ENCODE measurements around the gene GPX6. TPM values are rescaled to one million over a fixed set of nuclear protein-coding genes. Genes with fewer than 3 reads are reported as not detected.
A peak's percentile ranks its signal among the peaks of the same experiment; 100 is the strongest.

GPX6 gene
- total RNA-seq, 1 experiment from 2014 or later = not detected

DNA sequence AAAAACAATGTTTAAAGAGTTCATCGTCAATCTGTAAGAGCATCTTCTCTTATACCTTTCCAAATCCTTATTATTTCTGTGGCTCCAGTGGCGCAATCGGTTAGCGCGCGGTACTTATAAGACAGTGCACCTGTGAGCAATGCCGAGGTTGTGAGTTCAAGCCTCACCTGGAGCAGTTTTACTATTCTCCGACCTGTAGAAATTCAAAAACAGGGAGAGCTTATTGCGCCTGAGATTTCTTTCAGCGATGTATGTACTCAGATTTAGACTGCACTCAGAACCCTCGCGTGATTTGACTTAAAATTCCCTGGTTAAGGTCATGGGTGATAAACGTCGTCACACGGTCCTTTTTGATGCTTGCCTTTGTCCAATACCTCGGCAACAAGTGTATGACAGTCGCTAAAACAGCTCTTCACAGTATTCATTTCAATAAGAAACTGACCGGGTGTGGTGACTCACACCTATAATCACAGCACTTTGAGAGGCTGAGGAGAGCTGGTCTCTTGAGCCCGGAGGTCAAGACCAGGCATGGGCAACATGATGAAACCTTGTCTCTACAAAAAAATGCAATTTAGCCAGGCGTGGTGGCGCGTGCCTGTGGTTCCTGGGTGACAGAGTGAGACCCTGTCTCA lies 22.0 kb upstream of the GPX6 start:
- Histone ChIP-seq H3K4me1 (ENCODE audit: insufficient read depth, low read length, poor library complexity, severe bottlenecking) (peaks cover 3% of the 10 kb centered on the region), H3K9me3 (ENCODE audit: low read depth, low read length, poor library complexity, severe bottlenecking) (no peaks in the 10 kb centered on the region), H3K4me3 (ENCODE audit: low read depth, low read length, poor library complexity, severe bottlenecking) (peak overlapping the region; percentile 29), H3K27me3 (replicated peaks; ENCODE audit: insufficient read depth, low read depth, low read length, poor library complexity) (no peaks in the 10 kb centered on the region), H3K36me3 (ENCODE audit: insufficient read depth, low read length, poor library complexity, severe bottlenecking) (no peaks in the 10 kb centered on the region), H3K27ac (ENCODE audit: low read depth, low read length, poor library complexity, severe bottlenecking) (no peak overlapping the region)
- no TSS peak for BruUV-seq (replicated peaks)
- intact Hi-C loops (cut with micrococcal nuclease; ENCODE audit: unreplicated experiment) = no loop called here
- CTCF ChIA-PET = interaction anchor here (0.5 kb wide), 1 partner anchor 74 kb away, joined by 3 read pairs; no protein-coding TSS in a partner anchor
- no peak for DNase-seq (ENCODE audit: low spot score)
- TF ChIP-seq, protein P1, sequence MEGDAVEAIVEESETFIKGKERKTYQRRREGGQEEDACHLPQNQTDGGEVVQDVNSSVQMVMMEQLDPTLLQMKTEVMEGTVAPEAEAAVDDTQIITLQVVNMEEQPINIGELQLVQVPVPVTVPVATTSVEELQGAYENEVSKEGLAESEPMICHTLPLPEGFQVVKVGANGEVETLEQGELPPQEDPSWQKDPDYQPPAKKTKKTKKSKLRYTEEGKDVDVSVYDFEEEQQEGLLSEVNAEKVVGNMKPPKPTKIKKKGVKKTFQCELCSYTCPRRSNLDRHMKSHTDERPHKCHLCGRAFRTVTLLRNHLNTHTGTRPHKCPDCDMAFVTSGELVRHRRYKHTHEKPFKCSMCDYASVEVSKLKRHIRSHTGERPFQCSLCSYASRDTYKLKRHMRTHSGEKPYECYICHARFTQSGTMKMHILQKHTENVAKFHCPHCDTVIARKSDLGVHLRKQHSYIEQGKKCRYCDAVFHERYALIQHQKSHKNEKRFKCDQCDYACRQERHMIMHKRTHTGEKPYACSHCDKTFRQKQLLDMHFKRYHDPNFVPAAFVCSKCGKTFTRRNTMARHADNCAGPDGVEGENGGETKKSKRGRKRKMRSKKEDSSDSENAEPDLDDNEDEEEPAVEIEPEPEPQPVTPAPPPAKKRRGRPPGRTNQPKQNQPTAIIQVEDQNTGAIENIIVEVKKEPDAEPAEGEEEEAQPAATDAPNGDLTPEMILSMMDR (conservative IDR thresholded peaks at IDR 0.05; ENCODE audit: low read depth, low read length) = no peak
- no peak for TF ChIP-seq EZH2 (IDR thresholded peaks at IDR 0.05; ENCODE audit: borderline replicate concordance, low read depth, low read length, poor library complexity, severe bottlenecking)
- POLR2A ChIA-PET (ENCODE audit: low non-redundant PET) = no interaction called here

DNA sequence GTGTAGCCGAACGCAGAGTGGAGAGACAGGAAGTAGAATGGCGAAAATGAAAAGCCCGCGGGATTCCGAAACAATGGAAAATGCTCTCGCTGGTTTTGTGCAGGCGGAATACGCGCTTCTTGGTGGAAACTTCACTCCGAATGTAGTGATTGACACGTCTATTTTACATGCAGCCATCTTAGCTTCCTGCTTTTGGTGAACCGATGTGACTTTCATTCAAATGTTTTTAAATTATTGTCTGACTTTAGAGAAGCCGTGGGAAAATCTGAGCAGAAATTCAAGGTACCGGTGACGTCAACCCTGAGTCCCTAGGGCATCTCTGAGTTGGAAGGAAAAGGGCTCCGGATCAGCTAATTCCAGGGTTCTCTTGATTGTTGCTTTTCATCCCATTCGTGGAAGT lies 21.5 kb upstream of the GPX6 start:
- Histone ChIP-seq H3K27ac (ENCODE audit: low read depth, low read length, poor library complexity, severe bottlenecking) (no peak overlapping the region), H3K4me3 (ENCODE audit: low read depth, low read length, poor library complexity, severe bottlenecking) (peak overlapping the region; percentile 29), H3K9me3 (ENCODE audit: low read depth, low read length, poor library complexity, severe bottlenecking) (no peaks in the 10 kb centered on the region), H3K4me1 (ENCODE audit: insufficient read depth, low read length, poor library complexity, severe bottlenecking) (peaks cover under 1% of the 10 kb centered on the region), H3K27me3 (replicated peaks; ENCODE audit: insufficient read depth, low read depth, low read length, poor library complexity) (no peaks in the 10 kb centered on the region), H3K36me3 (ENCODE audit: insufficient read depth, low read length, poor library complexity, severe bottlenecking) (no peaks in the 10 kb centered on the region)
- intact Hi-C loops (cut with micrococcal nuclease; ENCODE audit: unreplicated experiment) = no loop called here
- ChIA-PET POLR2A (ENCODE audit: low non-redundant PET) (no interaction called here), CTCF (no interaction called here)
- TF ChIP-seq EZH2 (IDR thresholded peaks at IDR 0.05; ENCODE audit: borderline replicate concordance, low read depth, low read length, poor library complexity, severe bottlenecking) = no peak
- TF ChIP-seq, protein P1 (conservative IDR thresholded peaks at IDR 0.05; ENCODE audit: low read depth, low read length) = no peak
- peak; percentile 47 for DNase-seq (ENCODE audit: low spot score)
- BruUV-seq (replicated peaks) = no TSS peak

DNA sequence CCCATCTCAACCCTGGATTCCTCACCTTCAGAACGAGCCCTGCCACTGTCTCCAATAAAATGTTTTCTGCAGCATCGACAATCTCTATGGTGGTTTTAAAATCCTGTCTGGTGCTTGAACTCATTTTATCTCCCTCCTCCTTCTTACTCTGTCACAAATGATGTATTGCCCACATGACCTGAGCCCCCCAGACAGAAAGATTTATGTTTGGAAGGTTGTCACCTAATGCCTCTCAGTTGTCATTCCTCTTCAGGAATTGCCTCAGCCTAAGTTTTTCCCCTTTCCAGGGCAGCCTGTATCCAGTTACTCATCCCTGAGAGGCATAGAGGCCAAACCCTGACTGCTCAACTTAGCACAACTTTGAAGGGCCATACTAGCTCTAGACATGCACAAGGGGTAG lies 19.3 kb upstream of the GPX6 start:
- Histone ChIP-seq H3K27ac (ENCODE audit: low read depth, low read length, poor library complexity, severe bottlenecking) (no peak overlapping the region), H3K27me3 (replicated peaks; ENCODE audit: insufficient read depth, low read depth, low read length, poor library complexity) (no peaks in the 10 kb centered on the region), H3K4me3 (ENCODE audit: low read depth, low read length, poor library complexity, severe bottlenecking) (no peak overlapping the region), H3K36me3 (ENCODE audit: insufficient read depth, low read length, poor library complexity, severe bottlenecking) (no peaks in the 10 kb centered on the region), H3K4me1 (ENCODE audit: insufficient read depth, low read length, poor library complexity, severe bottlenecking) (no peaks in the 10 kb centered on the region), H3K9me3 (ENCODE audit: low read depth, low read length, poor library complexity, severe bottlenecking) (no peaks in the 10 kb centered on the region)
- intact Hi-C loops (cut with micrococcal nuclease; ENCODE audit: unreplicated experiment) = no loop called here
- no TSS peak for BruUV-seq (replicated peaks)
- ChIA-PET CTCF (no interaction called here), POLR2A (ENCODE audit: low non-redundant PET) (no interaction called here)
- DNase-seq (ENCODE audit: low spot score) = no peak
- TF ChIP-seq, protein P1 (conservative IDR thresholded peaks at IDR 0.05; ENCODE audit: low read depth, low read length) = no peak
- TF ChIP-seq EZH2 (IDR thresholded peaks at IDR 0.05; ENCODE audit: borderline replicate concordance, low read depth, low read length, poor library complexity, severe bottlenecking) = no peak

Data from A673 (cell line).